GM13977 (cell line): ENCODE measurements around the gene RDH12.

ENCODE experiments used
- DNase-seq: peaks from one replicate; pipeline ENCODE4 v3.0.0; 2012; ENCODE audit warnings: low spot score
- in situ Hi-C: fragments of 300-500 bp; cut with MboI; formaldehyde crosslinking; loops from one replicate; pipeline ENCODE4 v1.12.0; 2022; ENCODE audit warnings: low sequenced_read_pairs, low pct_unique_long_range_greater_than_20kb, mixed read lengths, inconsistent platforms; ENCODE audit not compliant: unreplicated experiment
- TF ChIP-seq, protein P1 (sequence below): IDR thresholded peaks from 2 replicates; pipeline ENCODE4 v1.5.1; 2012; ENCODE audit warnings: mild to moderate bottlenecking, control low read depth; ENCODE audit not compliant: insufficient read depth; ENCODE audit errors: extremely low read depth, missing control alignments

The RDH12 gene

DNA sequence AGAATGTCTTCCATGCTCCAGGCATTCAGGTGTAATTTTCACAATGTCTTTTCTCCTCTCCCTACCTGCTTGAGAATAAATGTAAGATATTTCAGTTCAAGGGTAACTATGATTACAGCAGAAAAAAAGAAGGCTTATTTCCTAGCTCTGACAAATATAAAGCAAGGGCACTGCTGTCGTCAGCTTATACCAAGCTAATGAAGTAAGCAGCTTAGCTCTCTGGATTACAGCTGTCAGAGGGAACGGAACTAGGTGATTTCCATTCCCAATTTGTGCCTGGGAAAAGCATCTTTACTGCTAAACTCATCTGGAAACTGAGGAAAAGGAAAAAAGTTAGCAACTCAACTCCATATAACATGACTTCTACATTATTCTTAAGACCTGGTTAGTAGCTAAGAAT is 58.2 kb downstream of the RDH12 start:
- TF ChIP-seq, protein P1, sequence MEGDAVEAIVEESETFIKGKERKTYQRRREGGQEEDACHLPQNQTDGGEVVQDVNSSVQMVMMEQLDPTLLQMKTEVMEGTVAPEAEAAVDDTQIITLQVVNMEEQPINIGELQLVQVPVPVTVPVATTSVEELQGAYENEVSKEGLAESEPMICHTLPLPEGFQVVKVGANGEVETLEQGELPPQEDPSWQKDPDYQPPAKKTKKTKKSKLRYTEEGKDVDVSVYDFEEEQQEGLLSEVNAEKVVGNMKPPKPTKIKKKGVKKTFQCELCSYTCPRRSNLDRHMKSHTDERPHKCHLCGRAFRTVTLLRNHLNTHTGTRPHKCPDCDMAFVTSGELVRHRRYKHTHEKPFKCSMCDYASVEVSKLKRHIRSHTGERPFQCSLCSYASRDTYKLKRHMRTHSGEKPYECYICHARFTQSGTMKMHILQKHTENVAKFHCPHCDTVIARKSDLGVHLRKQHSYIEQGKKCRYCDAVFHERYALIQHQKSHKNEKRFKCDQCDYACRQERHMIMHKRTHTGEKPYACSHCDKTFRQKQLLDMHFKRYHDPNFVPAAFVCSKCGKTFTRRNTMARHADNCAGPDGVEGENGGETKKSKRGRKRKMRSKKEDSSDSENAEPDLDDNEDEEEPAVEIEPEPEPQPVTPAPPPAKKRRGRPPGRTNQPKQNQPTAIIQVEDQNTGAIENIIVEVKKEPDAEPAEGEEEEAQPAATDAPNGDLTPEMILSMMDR, result no peak
- in situ Hi-C loops, result no loop called here
- DNase-seq, result no peak

GRCh38 chr14:67762051-67762450 is 60.4 kb downstream of the RDH12 start:
- DNase-seq, result no peak
- in situ Hi-C loops, result no loop called here
- TF ChIP-seq, protein P1, result no peak

- in situ Hi-C loops, result no loop called here
- no peak for DNase-seq
- TF ChIP-seq, protein P1, result no peak
Observed at GRCh38 chr14:67763158-67763822, 61.6 kb downstream of the RDH12 start.

GRCh38 chr14:67764496-67764895 is 62.8 kb downstream of the RDH12 start:
- TF ChIP-seq, protein P1, result no peak
- no peak for DNase-seq
- in situ Hi-C loops, result no loop called here

DNA sequence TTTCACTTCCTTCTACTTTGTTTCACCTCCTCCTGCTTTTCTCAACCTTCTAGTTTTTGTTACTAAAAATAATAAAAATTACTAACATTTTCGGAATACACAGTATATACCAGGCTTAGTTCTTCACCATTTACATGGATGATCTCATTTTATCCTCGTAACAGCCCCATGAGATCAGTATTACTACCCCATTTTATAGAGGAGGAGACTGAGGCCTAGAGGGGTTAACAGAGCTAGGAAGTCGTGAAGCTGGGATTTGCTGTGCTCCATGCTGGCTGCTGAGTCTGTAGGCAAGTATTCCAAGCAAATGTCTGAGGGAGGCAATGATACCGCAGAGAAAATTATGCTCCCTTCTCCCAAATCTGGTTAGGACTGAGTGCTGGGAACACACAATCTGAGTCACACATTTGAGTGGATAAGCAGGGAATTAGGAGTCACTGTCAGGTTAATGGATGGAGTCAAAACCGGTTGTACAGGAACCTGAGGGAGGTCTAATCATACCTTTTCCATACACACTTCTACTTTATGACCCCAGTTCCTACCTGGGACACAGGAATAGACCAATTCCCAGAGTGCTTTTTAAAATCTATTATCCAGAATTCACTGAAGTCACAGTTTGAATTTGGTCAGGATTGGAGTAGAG is 63.6 kb downstream of the RDH12 start:
- TF ChIP-seq, protein P1, result no peak

DNA sequence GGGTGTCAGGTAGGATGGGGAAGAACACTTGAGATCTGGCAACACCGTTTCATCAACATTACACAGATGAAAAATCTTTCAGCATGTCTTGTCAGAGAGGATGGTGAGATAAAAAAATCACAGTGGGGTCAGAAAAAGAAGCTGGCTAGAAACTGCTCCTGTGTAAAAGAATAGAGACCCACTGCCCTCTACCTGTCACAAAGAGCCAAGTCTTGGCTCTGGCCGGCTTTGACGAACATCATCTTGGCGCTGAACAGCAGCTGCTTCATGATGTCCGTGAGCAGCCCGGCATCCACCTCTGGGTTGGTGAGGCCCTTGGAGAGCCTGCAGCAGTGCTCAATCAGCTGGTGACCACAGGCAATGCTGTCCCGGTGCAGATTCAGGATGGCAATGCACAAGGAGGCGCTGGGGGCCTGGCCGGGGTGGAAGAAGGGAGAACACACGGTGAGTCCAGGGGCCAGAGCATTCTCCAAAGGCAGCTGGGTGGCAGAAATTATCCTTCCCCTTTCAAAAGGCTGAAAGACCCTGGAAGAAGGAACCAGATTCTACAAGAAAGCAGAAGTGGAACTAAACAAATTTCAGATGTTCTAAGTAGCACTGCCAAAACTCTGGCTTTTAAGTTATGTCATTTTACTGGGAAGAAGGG is 64.5 kb downstream of the RDH12 start:
- TF ChIP-seq, protein P1, result no peak
- no peak for DNase-seq
- in situ Hi-C loops, result no loop called here

More for the DNA sequence above, 63.6 kb downstream of the RDH12 start:
- in situ Hi-C loops, result no loop called here
- DNase-seq, result no peak
